Stimulated activated naive CD8-positive, alpha-beta T cell treated with anti-CD3 and anti-CD28 coated beads, Interleukin-15, Interleukin-2, amounts not matched to agents 100 ng/mL and 50 ng/mL, for 24 hours (primary cell): ENCODE measurements around the gene TBC1D14.
"Not testable (repeated sequence)": the region's sequence is repeated elsewhere in the genome, so short reads cannot be mapped to it uniquely, and the experiment has no call there.

Experiments
- H3K27ac Mint-ChIP-seq: one replicate; pipeline ENCODE4 v1.8.0; 2021; ENCODE audit warnings: mild to moderate bottlenecking, mixed read lengths
- H3K27me3 Mint-ChIP-seq: one replicate; pipeline ENCODE4 v1.8.0; 2021; ENCODE audit warnings: mixed read lengths
- H3K36me3 Mint-ChIP-seq: one replicate; pipeline ENCODE4 v1.8.0; 2021; ENCODE audit warnings: low read depth, mixed read lengths
- H3K4me1 Mint-ChIP-seq: one replicate; pipeline ENCODE4 v1.8.0; 2021; ENCODE audit warnings: low read depth, mixed read lengths
- H3K4me3 Mint-ChIP-seq: one replicate; pipeline ENCODE4 v1.8.0; 2021; ENCODE audit warnings: mild to moderate bottlenecking, mixed read lengths
- H3K9me3 Mint-ChIP-seq: one replicate; pipeline ENCODE4 v1.8.0; 2021; ENCODE audit warnings: mixed read lengths

Gene TBC1D14

GRCh38 chr4:6887591-6888371 is 21.8 kb upstream of the TBC1D14 start:
- Mint-ChIP-seq H3K4me3 (no peak overlapping the region), H3K4me1 (peaks cover 26% of the 10 kb centered on the region), H3K27me3 (no peaks in the 10 kb centered on the region), H3K36me3 (peaks cover 15% of the 10 kb centered on the region), H3K9me3 (peaks cover 6% of the 10 kb centered on the region), H3K27ac (no peak overlapping the region)

DNA sequence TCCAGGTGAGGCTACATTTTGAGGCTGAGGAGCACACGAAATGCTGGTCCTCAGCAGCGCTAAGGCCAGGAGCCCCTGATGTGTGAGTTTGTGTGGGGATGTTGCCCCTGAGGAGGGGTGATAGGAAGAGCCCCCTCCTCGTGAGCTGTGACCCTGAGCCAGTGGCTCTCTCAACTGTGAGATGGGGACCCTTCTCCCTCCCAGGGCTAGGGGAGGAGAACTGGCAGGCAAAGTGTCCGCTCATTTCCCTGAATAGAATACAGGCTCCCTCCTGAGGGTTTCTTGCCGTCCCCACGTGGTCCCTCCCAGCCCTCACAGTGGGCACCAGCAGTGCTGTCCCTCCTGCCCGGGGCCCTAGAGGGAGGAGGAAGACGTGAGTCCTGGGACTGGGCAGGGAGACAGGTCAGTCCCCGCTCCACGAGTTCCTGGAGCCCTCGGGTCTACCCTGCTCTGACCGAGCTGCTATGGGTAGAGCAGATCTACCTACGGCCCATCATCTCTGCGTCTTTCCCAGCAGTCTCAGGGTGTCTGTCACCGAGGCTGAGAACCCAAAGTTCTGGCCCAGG is 21.0 kb upstream of the TBC1D14 start:
- Mint-ChIP-seq H3K36me3 (peaks cover 8% of the 10 kb centered on the region), H3K4me1 (peaks cover 29% of the 10 kb centered on the region), H3K4me3 (no peak overlapping the region), H3K27ac (no peak overlapping the region), H3K9me3 (peaks cover 6% of the 10 kb centered on the region), H3K27me3 (no peaks in the 10 kb centered on the region)

- peaks cover 8% of the 10 kb centered on the region for H3K36me3 Mint-ChIP-seq
- peaks cover 6% of the 10 kb centered on the region for H3K9me3 Mint-ChIP-seq
- peaks cover 29% of the 10 kb centered on the region for H3K4me1 Mint-ChIP-seq
- no peak overlapping the region for H3K27ac Mint-ChIP-seq
- H3K27me3 Mint-ChIP-seq: no peaks in the 10 kb centered on the region
- no peak overlapping the region for H3K4me3 Mint-ChIP-seq
These were observed 20.4 kb upstream of the TBC1D14 start for GRCh38 chr4:6889101-6889735.

DNA sequence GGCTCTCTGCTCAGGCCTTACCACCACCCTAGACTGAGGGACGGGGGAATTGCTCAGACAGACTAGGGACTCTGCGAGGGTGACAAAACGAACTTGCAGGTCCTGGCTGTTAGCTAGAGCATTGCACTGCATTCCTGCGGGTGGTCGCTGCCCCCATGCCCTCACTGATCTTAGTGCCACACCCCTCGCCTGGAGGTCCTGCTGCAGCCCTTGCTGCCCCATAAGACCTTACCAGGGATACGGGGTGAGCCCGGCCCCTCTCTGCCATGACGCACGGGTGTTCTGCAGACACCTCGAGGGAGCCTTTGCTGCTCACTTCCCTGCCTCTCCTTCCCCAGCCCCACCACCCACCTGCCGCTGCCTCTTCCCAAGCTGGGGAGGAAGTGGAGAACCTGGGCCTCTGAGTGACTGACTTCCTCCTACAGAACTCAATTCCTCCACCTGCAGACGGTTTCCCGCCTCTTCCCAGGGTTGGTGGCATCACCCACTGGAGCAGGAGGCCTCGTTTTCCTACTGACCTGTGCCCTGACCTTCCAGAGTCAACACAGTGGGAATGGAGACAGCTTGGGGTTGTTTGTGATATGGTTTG is 19.8 kb upstream of the TBC1D14 start:
- no peak overlapping the region for H3K27ac Mint-ChIP-seq

GRCh38 chr4:6890358-6890757 is 19.3 kb upstream of the TBC1D14 start:
- peaks cover 29% of the 10 kb centered on the region for H3K4me1 Mint-ChIP-seq
- no peaks in the 10 kb centered on the region for H3K27me3 Mint-ChIP-seq
- H3K27ac Mint-ChIP-seq: no peak overlapping the region
- H3K9me3 Mint-ChIP-seq: peaks cover 6% of the 10 kb centered on the region
- H3K36me3 Mint-ChIP-seq: peaks cover 8% of the 10 kb centered on the region
- H3K4me3 Mint-ChIP-seq: no peak overlapping the region

More for the DNA sequence above, 19.8 kb upstream of the TBC1D14 start:
- Mint-ChIP-seq H3K36me3 (peaks cover 8% of the 10 kb centered on the region), H3K27me3 (no peaks in the 10 kb centered on the region), H3K4me1 (peaks cover 29% of the 10 kb centered on the region), H3K9me3 (peaks cover 6% of the 10 kb centered on the region), H3K4me3 (no peak overlapping the region)

DNA sequence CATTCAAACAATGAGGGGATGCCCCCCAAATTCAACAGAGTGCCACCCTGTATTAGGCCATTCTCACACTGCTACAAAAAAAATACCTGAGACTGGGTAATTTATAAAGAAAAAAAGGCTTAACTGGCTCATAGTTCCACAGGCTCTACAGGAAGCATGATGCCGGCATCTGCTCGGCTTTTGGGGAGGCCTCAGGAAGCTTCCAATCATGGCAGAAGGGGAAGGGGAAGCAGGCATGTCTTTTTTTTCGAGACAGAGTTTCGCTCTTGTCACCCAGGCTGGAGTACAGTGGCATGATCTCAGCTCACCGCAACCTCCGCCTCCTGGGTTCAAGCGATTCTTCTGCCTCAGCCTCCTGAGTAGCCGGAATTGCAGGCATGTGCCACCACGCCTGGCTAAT is 18.7 kb upstream of the TBC1D14 start:
- H3K27ac Mint-ChIP-seq, H3K4me3 Mint-ChIP-seq, H3K36me3 Mint-ChIP-seq, H3K9me3 Mint-ChIP-seq, H3K27me3 Mint-ChIP-seq: not testable (repeated sequence)
- peaks cover 28% of the 10 kb centered on the region for H3K4me1 Mint-ChIP-seq

- H3K27ac Mint-ChIP-seq: peak overlapping the region; percentile 55
- peaks cover 6% of the 10 kb centered on the region for H3K9me3 Mint-ChIP-seq
- peaks cover 8% of the 10 kb centered on the region for H3K36me3 Mint-ChIP-seq
- peaks cover 26% of the 10 kb centered on the region for H3K4me1 Mint-ChIP-seq
- H3K4me3 Mint-ChIP-seq: peak overlapping the region; percentile 7
- no peaks in the 10 kb centered on the region for H3K27me3 Mint-ChIP-seq
These were observed 18.0 kb upstream of the TBC1D14 start for GRCh38 chr4:6891436-6892170.

- H3K36me3 Mint-ChIP-seq: peaks cover 8% of the 10 kb centered on the region
- peak overlapping the region; percentile 5 for H3K27ac Mint-ChIP-seq
- peak overlapping the region; percentile 7 for H3K4me3 Mint-ChIP-seq
- no peaks in the 10 kb centered on the region for H3K27me3 Mint-ChIP-seq
- H3K4me1 Mint-ChIP-seq: peaks cover 29% of the 10 kb centered on the region
- peaks cover 6% of the 10 kb centered on the region for H3K9me3 Mint-ChIP-seq
These were observed 17.3 kb upstream of the TBC1D14 start for GRCh38 chr4:6892190-6892908.

GRCh38 chr4:6892909-6893202 is 16.8 kb upstream of the TBC1D14 start:
- H3K36me3 Mint-ChIP-seq: peaks cover 8% of the 10 kb centered on the region
- H3K27ac Mint-ChIP-seq: no peak overlapping the region
- no peaks in the 10 kb centered on the region for H3K27me3 Mint-ChIP-seq
- peaks cover 6% of the 10 kb centered on the region for H3K9me3 Mint-ChIP-seq
- H3K4me1 Mint-ChIP-seq: peaks cover 29% of the 10 kb centered on the region
- no peak overlapping the region for H3K4me3 Mint-ChIP-seq

- no peak overlapping the region for H3K27ac Mint-ChIP-seq
These were observed 16.1 kb upstream of the TBC1D14 start for GRCh38 chr4:6893449-6894085.

GRCh38 chr4:6894086-6894478 is 15.5 kb upstream of the TBC1D14 start:
- Mint-ChIP-seq H3K36me3 (peaks cover 8% of the 10 kb centered on the region), H3K27me3 (no peaks in the 10 kb centered on the region), H3K27ac (no peak overlapping the region), H3K9me3 (peaks cover 6% of the 10 kb centered on the region), H3K4me3 (no peak overlapping the region), H3K4me1 (peaks cover 34% of the 10 kb centered on the region)

More at GRCh38 chr4:6893449-6894085, 16.1 kb upstream of the TBC1D14 start:
- Mint-ChIP-seq H3K36me3 (peaks cover 8% of the 10 kb centered on the region), H3K4me1 (peaks cover 29% of the 10 kb centered on the region), H3K4me3 (no peak overlapping the region), H3K27me3 (no peaks in the 10 kb centered on the region), H3K9me3 (peaks cover 6% of the 10 kb centered on the region)

GRCh38 chr4:6894528-6895498 is 14.8 kb upstream of the TBC1D14 start:
- Mint-ChIP-seq H3K27ac (no peak overlapping the region), H3K4me3 (no peak overlapping the region), H3K27me3 (no peaks in the 10 kb centered on the region), H3K9me3 (peaks cover 6% of the 10 kb centered on the region), H3K36me3 (peaks cover 8% of the 10 kb centered on the region), H3K4me1 (peaks cover 42% of the 10 kb centered on the region)

DNA sequence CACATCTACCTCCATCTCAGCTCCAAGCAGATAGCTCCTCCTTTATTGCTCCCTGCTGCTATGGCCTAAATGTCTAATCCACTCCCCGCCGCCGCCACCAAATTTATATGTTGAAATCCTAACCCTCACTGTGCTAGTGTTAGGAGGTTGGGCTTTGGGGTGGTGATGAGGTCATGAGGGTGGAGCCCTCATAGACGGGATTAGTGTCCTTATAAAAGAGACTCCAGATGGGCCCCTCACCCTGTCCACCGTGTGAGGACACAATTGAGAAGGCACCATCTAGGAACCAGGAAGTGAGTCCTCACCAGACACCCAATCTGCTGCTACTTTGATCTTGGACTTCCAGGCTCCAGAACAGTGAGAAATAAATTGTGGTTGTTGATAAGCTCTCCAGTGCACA is 13.6 kb upstream of the TBC1D14 start:
- Mint-ChIP-seq H3K36me3 (no peaks in the 10 kb centered on the region), H3K4me3 (no peak overlapping the region), H3K9me3 (no peaks in the 10 kb centered on the region), H3K4me1 (peaks cover 46% of the 10 kb centered on the region), H3K27me3 (no peaks in the 10 kb centered on the region), H3K27ac (no peak overlapping the region)
